ENCODE results near the gene DGKD.
"Not testable (repeated sequence)": the region's sequence is repeated elsewhere in the genome, so short reads cannot be mapped to it uniquely, and the experiment has no call there.

DNA sequence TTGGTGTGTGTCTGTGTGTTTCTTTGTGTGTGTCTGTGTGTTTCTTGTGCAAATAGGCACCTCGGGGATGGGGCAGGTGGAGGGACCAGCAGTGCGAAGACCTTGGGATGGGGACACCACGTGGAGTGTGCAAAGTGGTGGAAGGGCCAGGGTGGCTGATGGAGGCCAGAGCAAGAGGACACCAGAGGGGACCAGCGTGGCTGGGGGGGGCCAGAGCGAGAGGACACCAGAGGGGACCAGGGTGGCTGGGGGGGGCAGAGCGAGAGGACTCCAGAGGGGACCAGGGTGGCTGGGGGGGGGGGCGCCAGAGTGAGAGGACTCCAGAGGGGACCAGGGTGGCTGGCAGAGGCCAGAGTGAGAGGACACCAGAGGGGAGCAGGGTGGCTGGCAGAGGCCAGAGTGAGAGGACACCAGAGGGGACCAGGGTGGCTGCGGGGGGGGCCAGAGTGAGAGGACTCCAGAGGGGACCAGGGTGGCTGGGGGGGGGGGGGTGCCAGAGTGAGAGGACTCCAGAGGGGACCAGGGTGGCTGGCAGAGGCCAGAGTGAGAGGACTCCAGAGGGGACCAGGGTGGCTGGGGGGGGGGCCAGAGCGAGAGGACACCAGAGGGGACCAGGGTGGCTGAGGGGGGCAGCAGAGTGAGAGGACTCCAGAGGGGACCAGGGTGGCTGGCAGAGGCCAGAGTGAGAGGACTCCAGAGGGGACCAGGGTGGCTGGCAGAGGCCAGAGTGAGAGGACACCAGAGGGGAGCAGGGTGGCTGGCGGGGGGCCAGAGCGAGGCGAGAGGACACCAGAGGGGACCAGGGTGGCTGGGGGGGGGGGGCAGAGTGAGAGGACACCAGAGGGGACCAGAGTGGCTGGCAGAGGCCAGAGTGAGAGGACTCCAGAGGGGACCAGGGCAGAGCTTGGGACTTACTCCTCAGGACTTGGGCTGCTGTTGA is 42.7 kb downstream of the DGKD start:
- TF ChIP-seq POLR2A (IDR thresholded peaks at IDR 0.05; ENCODE audit: low read depth, low read length); POLR2AphosphoS5 (IDR thresholded peaks at IDR 0.05; ENCODE audit: low read depth, low read length); TAF1 (IDR thresholded peaks at IDR 0.05; ENCODE audit: borderline replicate concordance, low read depth, low read length): not testable (repeated sequence)

Measured in GM12892 (cell line).